ENCODE results near the gene RAE1. TPM values are rescaled to one million over a fixed set of nuclear protein-coding genes. Genes with fewer than 3 reads are reported as not detected.
"Not testable (repeated sequence)": the region's sequence is repeated elsewhere in the genome, so short reads cannot be mapped to it uniquely, and the experiment has no call there.

Gene RAE1
- total RNA-seq, 1 donor from 2014 or later: 46.5 TPM

DNA sequence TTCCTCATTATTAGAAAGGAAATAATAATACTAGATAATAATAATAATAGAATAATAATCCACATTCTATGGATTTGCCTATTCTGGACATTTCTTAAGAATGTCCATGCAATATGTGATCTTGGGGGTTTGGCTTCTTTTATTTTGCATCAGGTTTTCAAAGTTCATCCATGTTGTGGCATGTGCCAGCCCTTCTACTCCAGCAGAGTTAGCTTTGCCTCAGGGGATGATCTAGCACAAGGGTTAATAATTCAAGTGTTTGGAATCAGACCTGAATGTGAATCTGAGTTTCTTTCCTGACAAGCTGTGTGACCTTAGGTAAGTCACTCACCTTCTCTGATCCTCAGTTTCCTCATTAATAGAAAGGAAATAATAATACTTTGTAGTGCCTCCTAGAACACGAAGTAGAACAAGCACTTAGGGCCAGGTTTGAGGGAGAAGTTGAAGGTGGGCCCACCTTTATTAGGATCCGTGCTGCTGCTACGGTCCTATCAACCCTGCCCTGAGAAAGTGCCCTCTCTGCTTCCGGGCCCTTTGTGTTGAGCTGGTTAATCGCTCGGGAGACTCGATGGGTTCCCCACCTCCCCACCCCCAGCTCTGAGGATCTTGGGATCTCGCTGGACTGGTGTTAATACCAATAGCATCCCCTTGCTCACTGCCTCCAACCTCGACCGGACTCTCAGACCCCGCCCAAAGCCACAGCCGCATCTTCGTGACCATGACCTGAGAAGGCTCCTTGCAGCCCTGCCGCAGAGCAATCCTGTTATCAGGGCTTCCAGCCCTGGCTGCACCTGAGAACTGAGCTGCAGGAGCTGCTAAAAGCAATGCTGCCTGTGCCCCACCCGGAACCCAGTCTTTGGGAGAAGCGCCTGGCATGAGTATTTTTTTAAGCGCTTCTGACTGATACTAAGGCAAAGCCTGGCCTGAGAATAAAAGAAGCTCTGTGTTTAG is 67.0 kb downstream of the RAE1 start:
- H3K9me3 Mint-ChIP-seq: no peaks in the 10 kb centered on the region
- no peak for DNase-seq (ENCODE audit: extremely low spot score, unreplicated experiment)

GRCh38 chr20:57419479-57419878 is 68.4 kb downstream of the RAE1 start:
- H3K36me3 Mint-ChIP-seq; H3K4me3 Mint-ChIP-seq; DNase-seq (ENCODE audit: extremely low spot score, unreplicated experiment); H3K9me3 Mint-ChIP-seq; H3K27ac Mint-ChIP-seq; H3K27me3 Mint-ChIP-seq: not testable (repeated sequence)
- H3K4me1 Mint-ChIP-seq (ENCODE audit: unreplicated experiment): peaks cover 11% of the 10 kb centered on the region

More for the DNA sequence above, 67.0 kb downstream of the RAE1 start:
- H3K27ac Mint-ChIP-seq: no peak overlapping the region
- no peak overlapping the region for H3K4me3 Mint-ChIP-seq
- no peaks in the 10 kb centered on the region for H3K36me3 Mint-ChIP-seq
- peaks cover 8% of the 10 kb centered on the region for H3K4me1 Mint-ChIP-seq (ENCODE audit: unreplicated experiment)
- H3K27me3 Mint-ChIP-seq: peaks cover 7% of the 10 kb centered on the region
- no peak for TF ChIP-seq CTCF (conservative IDR thresholded peaks at IDR 0.05)

- Mint-ChIP-seq H3K4me1 (ENCODE audit: unreplicated experiment) (peaks cover 17% of the 10 kb centered on the region), H3K27ac (no peak overlapping the region), H3K36me3 (no peaks in the 10 kb centered on the region), H3K4me3 (no peak overlapping the region), H3K27me3 (peaks cover 7% of the 10 kb centered on the region), H3K9me3 (no peaks in the 10 kb centered on the region)
- TF ChIP-seq CTCF (conservative IDR thresholded peaks at IDR 0.05): no peak
- DNase-seq (ENCODE audit: extremely low spot score, unreplicated experiment): no peak
Measured at GRCh38 chr20:57420571-57421252, 69.7 kb downstream of the RAE1 start.

- no peak for TF ChIP-seq CTCF (conservative IDR thresholded peaks at IDR 0.05)
- no peak for DNase-seq (ENCODE audit: extremely low spot score, unreplicated experiment)
- Mint-ChIP-seq H3K9me3 (no peaks in the 10 kb centered on the region), H3K4me1 (ENCODE audit: unreplicated experiment) (peaks cover 17% of the 10 kb centered on the region), H3K4me3 (no peak overlapping the region), H3K27ac (no peak overlapping the region), H3K27me3 (peaks cover 4% of the 10 kb centered on the region), H3K36me3 (no peaks in the 10 kb centered on the region)
Measured at GRCh38 chr20:57421253-57422220, 70.5 kb downstream of the RAE1 start.

DNA sequence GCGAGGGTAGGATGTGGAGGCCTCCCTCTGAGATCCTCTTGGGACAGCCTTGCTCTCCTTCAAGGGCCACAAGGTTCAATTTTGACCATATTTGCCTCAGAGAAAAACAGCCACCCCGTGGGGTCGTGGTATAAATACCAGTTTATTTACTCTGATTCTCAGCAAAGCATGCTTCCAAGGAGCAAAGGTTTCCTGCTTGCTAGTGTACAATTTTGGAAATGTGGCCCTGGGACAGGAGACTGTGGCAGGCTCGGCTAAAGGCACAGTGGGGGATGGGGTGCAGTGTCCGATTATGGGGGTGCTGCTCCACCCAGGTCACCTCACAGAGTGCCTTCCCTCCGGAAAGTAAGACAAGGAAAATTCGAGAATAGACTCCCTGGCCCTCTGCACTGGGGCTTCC is 71.2 kb downstream of the RAE1 start:
- Mint-ChIP-seq H3K4me3 (no peak overlapping the region), H3K4me1 (ENCODE audit: unreplicated experiment) (peaks cover 17% of the 10 kb centered on the region), H3K36me3 (no peaks in the 10 kb centered on the region), H3K27me3 (peaks cover 2% of the 10 kb centered on the region), H3K9me3 (no peaks in the 10 kb centered on the region), H3K27ac (no peak overlapping the region)
- TF ChIP-seq CTCF (conservative IDR thresholded peaks at IDR 0.05): no peak
- no peak for DNase-seq (ENCODE audit: extremely low spot score, unreplicated experiment)

All from type B pancreatic cell (in vitro differentiated cells).